Neutrophil (primary cell): ENCODE data around the gene ZNF554.
A peak's percentile ranks its signal among the peaks of the same experiment; 100 is the strongest.

Experiments
- H3K27ac ChIP-seq: fragments of 200-600 bp; sonication (generic); 2 replicates; pipeline ENCODE4 v1.5.1; 2016; ENCODE audit warnings: mild to moderate bottlenecking, moderate library complexity
- H3K27me3 ChIP-seq: fragments of 200-600 bp; sonication (generic); 2 replicates; pipeline ENCODE4 v1.6.0; 2016; ENCODE audit warnings: mild to moderate bottlenecking
- H3K36me3 ChIP-seq: fragments of 200-600 bp; sonication (generic); 2 replicates; pipeline ENCODE4 v1.5.1; 2017
- H3K4me1 ChIP-seq, 2 experiments: fragments of 200-600 bp in 1 of 2; sonication (generic) in 1 of 2; 1 replicate in 1 of 2; 2 replicates in 1 of 2; pipeline versions ENCODE4 v1.5.1 to v1.6.1; 2013 to 2016; ENCODE audit warnings: low read depth in 1 of 2, low read length in 1 of 2, mild to moderate bottlenecking in 1 of 2, moderate library complexity in 1 of 2; ENCODE audit not compliant: control insufficient read depth in 1 of 2, insufficient read depth in 1 of 2
- H3K4me3 ChIP-seq, 2 experiments: fragments of 200-600 bp in 1 of 2; sonication (generic) in 1 of 2; 1 replicate in 1 of 2; 2 replicates in 1 of 2; pipeline ENCODE4 v1.5.1; 2013 to 2016; ENCODE audit warnings: low read depth in 1 of 2, low read length in 1 of 2, mild to moderate bottlenecking in 1 of 2, moderate library complexity in 1 of 2
- H3K9me3 ChIP-seq: fragments of 200-600 bp; sonication (generic); 2 replicates; pipeline ENCODE4 v1.5.1; 2016
- CTCF ChIP-seq: fragments of 200-600 bp; sonication (generic); IDR thresholded peaks from 2 replicates; pipeline ENCODE4 v1.5.1; 2016; ENCODE audit warnings: antibody characterized with exemption

Gene ZNF554

GRCh38 chr19:2782329-2782935 lies 37.2 kb upstream of the ZNF554 start:
- Histone ChIP-seq H3K27me3 (no peaks in the 10 kb centered on the region), H3K4me1 (peaks cover 36 to 38% of the 10 kb centered on the region in 2 experiments), H3K27ac (peak overlapping the region; percentile 76), H3K4me3 (peak overlapping the region; percentile 78 to 96), H3K36me3 (peaks cover 5% of the 10 kb centered on the region), H3K9me3 (no peaks in the 10 kb centered on the region)
- TF ChIP-seq CTCF = no peak

- Histone ChIP-seq H3K27me3 (no peaks in the 10 kb centered on the region), H3K9me3 (no peaks in the 10 kb centered on the region), H3K4me1 (peaks cover 36 to 38% of the 10 kb centered on the region in 2 experiments), H3K27ac (peak within 1 kb of the TSS; percentile 76), H3K4me3 (peak within 1 kb of the TSS; percentile 78 to 96), H3K36me3 (peaks cover 5% of the 10 kb centered on the region)
- peak; percentile 85 for TF ChIP-seq CTCF
Measured at GRCh38 chr19:2782936-2783780, 36.5 kb upstream of the ZNF554 start, which contains the start of gene SGTA. SGTA (minus strand) TSS chr19:2783273; CDS start chr19:2769068, 14,205 bp downstream.

GRCh38 chr19:2783781-2784145 lies 35.9 kb upstream of the ZNF554 start:
- Histone ChIP-seq H3K4me1 (peaks cover 36 to 38% of the 10 kb centered on the region in 2 experiments), H3K4me3 (peak overlapping the region; percentile 78 to 96), H3K27me3 (no peaks in the 10 kb centered on the region), H3K27ac (peak overlapping the region; percentile 76), H3K36me3 (peaks cover 5% of the 10 kb centered on the region), H3K9me3 (no peaks in the 10 kb centered on the region)
- TF ChIP-seq CTCF = no peak

- Histone ChIP-seq H3K36me3 (peaks cover 3% of the 10 kb centered on the region), H3K4me3 (peak within 1 kb of the TSS; percentile 75 to 79), H3K9me3 (no peaks in the 10 kb centered on the region), H3K27ac (peak within 1 kb of the TSS; percentile 81), H3K4me1 (peaks cover 36 to 38% of the 10 kb centered on the region in 2 experiments), H3K27me3 (no peaks in the 10 kb centered on the region)
- peak; percentile 64 for TF ChIP-seq CTCF
Measured at GRCh38 chr19:2785244-2785997, 34.2 kb upstream of the ZNF554 start, which contains the start of gene THOP1. THOP1 (plus strand) TSS chr19:2785503; CDS start chr19:2785663, 160 bp downstream.

- no peak overlapping the region for H3K27ac ChIP-seq
- no peak overlapping the region for H3K4me3 ChIP-seq
- H3K4me1 ChIP-seq = peaks cover 32 to 36% of the 10 kb centered on the region in 2 experiments
- H3K27me3 ChIP-seq = no peaks in the 10 kb centered on the region
- H3K9me3 ChIP-seq = no peaks in the 10 kb centered on the region
- H3K36me3 ChIP-seq = peaks cover 13% of the 10 kb centered on the region
- TF ChIP-seq CTCF = no peak
Measured at GRCh38 chr19:2787115-2787514, 32.6 kb upstream of the ZNF554 start.
